WTC11 (cell line): ENCODE results near the gene WDR89. TPM values are rescaled to one million over a fixed set of nuclear protein-coding genes. Genes with fewer than 3 reads are reported as not detected.

Experiments used
- ATAC-seq: fragments of 200-7000 bp; cut with Tn5 transposase; 2 replicates; pipeline ENCODE4 v1.10.0; 2021; ENCODE audit warnings: mild to moderate bottlenecking, moderate library complexity
- CTCF ChIA-PET: fragments of 300-600 bp; sonication (Branson Sonifier 250); formaldehyde crosslinking; loops from one replicate; lab custom pipeline; 2021; ENCODE audit warnings: antibody characterized with exemption; lab: Charles Lee
- POLR2A ChIA-PET: fragments of 350-600 bp; sonication (Branson Sonifier 250); formaldehyde crosslinking; loops from one replicate; lab custom pipeline; 2021; ENCODE audit warnings: antibody characterized with exemption; lab: Charles Lee
- DNase-seq: peaks from one replicate; pipeline ENCODE4 v3.0.0; 2021; ENCODE audit warnings: low spot score
- H3K27ac Mint-ChIP-seq: 2 replicates; pipeline ENCODE4 v1.8.0; 2021; ENCODE audit warnings: mixed read lengths
- H3K27me3 Mint-ChIP-seq: 2 replicates; pipeline ENCODE4 v1.8.0; 2021; ENCODE audit warnings: low read depth, mild to moderate bottlenecking, moderate library complexity, mixed read lengths
- H3K36me3 Mint-ChIP-seq: 2 replicates; pipeline ENCODE4 v1.8.0; 2021; ENCODE audit warnings: mixed read lengths
- H3K4me1 Mint-ChIP-seq: 2 replicates; pipeline ENCODE4 v1.8.0; 2022; ENCODE audit warnings: mixed read lengths
- H3K4me3 Mint-ChIP-seq: 2 replicates; pipeline ENCODE4 v1.8.0; 2021; ENCODE audit warnings: mild to moderate bottlenecking, moderate library complexity, mixed read lengths
- H3K9me3 Mint-ChIP-seq: 2 replicates; pipeline ENCODE4 v1.8.0; 2021; ENCODE audit warnings: mixed read lengths
- CDX4 ChIP-seq: fragments of 250-450 bp; sonication (Bioruptor Pico); IDR thresholded peaks from 2 replicates; pipeline ENCODE4 v1.9.0; 2021; ENCODE audit warnings: moderate library complexity, mild to moderate bottlenecking, inconsistent platforms, borderline replicate concordance
- E2F5 ChIP-seq: sonication (generic); formaldehyde crosslinking; IDR thresholded peaks from 2 replicates; pipeline ENCODE4 v1.8.1; 2022; ENCODE audit warnings: mild to moderate bottlenecking, moderate library complexity, missing genetic modification reagents
- EMX1 ChIP-seq: fragments of 250-450 bp; sonication (Bioruptor Pico); IDR thresholded peaks from 2 replicates; pipeline ENCODE4 v1.8.0; 2021; ENCODE audit warnings: mild to moderate bottlenecking
- JAZF1 ChIP-seq: fragments of 250-450 bp; sonication (Bioruptor Pico); IDR thresholded peaks from 2 replicates; pipeline ENCODE4 v1.9.0; 2021; ENCODE audit warnings: moderate library complexity, mild to moderate bottlenecking, inconsistent platforms
- JUN ChIP-seq: sonication (generic); formaldehyde crosslinking; IDR thresholded peaks from 2 replicates; pipeline ENCODE4 v1.8.0; 2023; ENCODE audit warnings: mild to moderate bottlenecking, missing genetic modification reagents
- MAX ChIP-seq: sonication (generic); formaldehyde crosslinking; IDR thresholded peaks from 2 replicates; pipeline ENCODE4 v1.8.0; 2022; ENCODE audit warnings: mild to moderate bottlenecking, missing genetic modification reagents
- NFATC4 ChIP-seq: fragments of 250-450 bp; sonication (Bioruptor Pico); IDR thresholded peaks from 2 replicates; pipeline ENCODE4 v1.9.0; 2021; ENCODE audit warnings: mild to moderate bottlenecking
- NR1H2 ChIP-seq: sonication (generic); formaldehyde crosslinking; IDR thresholded peaks from 2 replicates; pipeline ENCODE4 v1.9.0; 2021; ENCODE audit warnings: mild to moderate bottlenecking, moderate library complexity, missing genetic modification reagents
- NR2C2 ChIP-seq: sonication (generic); formaldehyde crosslinking; IDR thresholded peaks from 2 replicates; pipeline ENCODE4 v1.8.0; 2022; ENCODE audit warnings: mild to moderate bottlenecking, missing genetic modification reagents
- NR3C1 ChIP-seq: sonication (generic); formaldehyde crosslinking; conservative IDR thresholded peaks from 2 replicates; pipeline ENCODE4 v1.8.1; 2023; ENCODE audit warnings: low read depth, mild to moderate bottlenecking, missing genetic modification reagents
- RELA ChIP-seq: sonication (generic); formaldehyde crosslinking; IDR thresholded peaks from 2 replicates; pipeline ENCODE4 v1.8.1; 2022; ENCODE audit warnings: missing genetic modification reagents, mild to moderate bottlenecking, borderline replicate concordance
- RORB ChIP-seq: fragments of 250-450 bp; sonication (Bioruptor Pico); IDR thresholded peaks from 2 replicates; pipeline ENCODE4 v1.9.0; 2021; ENCODE audit warnings: mild to moderate bottlenecking
- SOX15 ChIP-seq: fragments of 250-450 bp; sonication (Bioruptor Pico); IDR thresholded peaks from 2 replicates; pipeline ENCODE4 v1.9.0; 2021; ENCODE audit warnings: mild to moderate bottlenecking
- USF1 ChIP-seq: sonication (generic); formaldehyde crosslinking; IDR thresholded peaks from 2 replicates; pipeline ENCODE4 v1.8.0; 2022; ENCODE audit warnings: mild to moderate bottlenecking, missing genetic modification reagents
- ZBTB43 ChIP-seq: sonication (generic); formaldehyde crosslinking; IDR thresholded peaks from 2 replicates; pipeline ENCODE4 v1.8.1; 2023; ENCODE audit warnings: mild to moderate bottlenecking, missing genetic modification reagents
- ZMAT4 ChIP-seq: fragments of 250-450 bp; sonication (Bioruptor Pico); IDR thresholded peaks from 2 replicates; pipeline ENCODE4 v1.9.0; 2021; ENCODE audit warnings: mild to moderate bottlenecking
- total RNA-seq: library from RNA; stranded (reverse); gene quantifications from 3 replicates; pipeline ENCODE4 v1.2.3, GENCODE V29; 2021
- TF ChIP-seq, protein P1 (sequence below): sonication (generic); formaldehyde crosslinking; conservative IDR thresholded peaks from 2 replicates; pipeline ENCODE4 v1.8.1; 2023; ENCODE audit warnings: mild to moderate bottlenecking, low read depth, missing genetic modification reagents, moderate library complexity
- TF ChIP-seq, protein P2 (sequence below): sonication (generic); formaldehyde crosslinking; IDR thresholded peaks from 2 replicates; pipeline ENCODE4 v1.8.1; 2023; ENCODE audit warnings: mild to moderate bottlenecking, missing genetic modification reagents, moderate library complexity

The WDR89 gene
- total RNA-seq, 1 experiment from 2014 or later, result 27.5 TPM

DNA sequence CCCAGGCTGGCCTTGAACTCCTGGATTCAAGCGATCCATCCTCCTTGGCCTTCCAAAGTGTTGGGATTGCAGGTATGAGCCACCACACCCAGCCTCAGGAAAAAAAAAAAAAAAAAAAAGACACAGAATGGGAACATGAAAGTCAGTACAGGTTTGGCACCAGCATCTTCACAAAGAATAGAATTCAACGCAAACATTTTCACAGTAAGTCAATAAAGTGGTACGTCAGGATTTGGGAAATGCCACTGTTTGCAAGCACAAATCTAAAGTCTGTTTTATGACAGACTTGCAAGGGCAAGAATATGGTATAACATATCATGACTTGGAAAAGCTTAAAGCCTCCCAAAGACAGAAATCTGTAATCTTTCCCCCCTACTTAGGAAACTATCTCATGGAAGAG, 34.9 kb upstream of the WDR89 start (continued):
- TF ChIP-seq SOX15 (no peak), NR2C2 (CRISPR knock-in tag) (no peak), JUN (CRISPR knock-in tag) (no peak)
- TF ChIP-seq, all 79 proteins: peak for 0

DNA sequence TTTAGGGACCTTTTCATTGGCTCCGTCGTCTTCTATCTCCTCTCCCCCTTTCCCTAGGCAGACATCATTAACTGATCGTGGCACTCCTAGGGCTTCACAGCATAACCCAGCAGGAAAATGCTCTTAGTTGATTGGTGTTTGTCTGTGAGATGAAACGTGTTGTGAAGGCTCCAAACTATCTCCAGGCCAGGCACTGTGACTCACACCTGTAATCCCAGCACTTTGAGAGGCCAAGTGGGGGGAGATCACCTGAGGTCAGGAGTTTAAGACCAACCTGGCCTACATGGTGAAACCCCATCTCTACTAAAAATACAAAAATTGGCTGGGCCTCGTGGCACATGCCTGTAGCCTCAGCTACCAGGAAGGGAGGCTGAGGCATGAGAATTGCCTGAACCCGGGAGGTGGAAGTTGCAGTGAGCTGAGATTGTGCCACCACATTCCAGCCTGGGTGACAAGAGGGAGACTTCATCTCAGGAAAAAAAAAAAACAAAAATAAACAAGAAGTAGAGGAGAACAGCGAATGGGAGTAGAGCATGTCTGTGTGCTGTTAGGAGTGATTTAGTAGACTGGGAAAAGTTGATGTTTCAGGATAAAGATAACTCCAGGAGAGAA, 32.3 kb upstream of the WDR89 start:
- Mint-ChIP-seq H3K4me1 (no peaks in the 10 kb centered on the region), H3K36me3 (no peaks in the 10 kb centered on the region), H3K9me3 (no peaks in the 10 kb centered on the region), H3K27ac (no peak overlapping the region), H3K4me3 (no peak overlapping the region), H3K27me3 (no peaks in the 10 kb centered on the region)
- ChIA-PET POLR2A (no interaction called here), CTCF (no interaction called here)
- DNase-seq (no peak), ATAC-seq (no peak)
- no peak for TF ChIP-seq NR3C1 (CRISPR knock-in tag)
- TF ChIP-seq, protein P1, sequence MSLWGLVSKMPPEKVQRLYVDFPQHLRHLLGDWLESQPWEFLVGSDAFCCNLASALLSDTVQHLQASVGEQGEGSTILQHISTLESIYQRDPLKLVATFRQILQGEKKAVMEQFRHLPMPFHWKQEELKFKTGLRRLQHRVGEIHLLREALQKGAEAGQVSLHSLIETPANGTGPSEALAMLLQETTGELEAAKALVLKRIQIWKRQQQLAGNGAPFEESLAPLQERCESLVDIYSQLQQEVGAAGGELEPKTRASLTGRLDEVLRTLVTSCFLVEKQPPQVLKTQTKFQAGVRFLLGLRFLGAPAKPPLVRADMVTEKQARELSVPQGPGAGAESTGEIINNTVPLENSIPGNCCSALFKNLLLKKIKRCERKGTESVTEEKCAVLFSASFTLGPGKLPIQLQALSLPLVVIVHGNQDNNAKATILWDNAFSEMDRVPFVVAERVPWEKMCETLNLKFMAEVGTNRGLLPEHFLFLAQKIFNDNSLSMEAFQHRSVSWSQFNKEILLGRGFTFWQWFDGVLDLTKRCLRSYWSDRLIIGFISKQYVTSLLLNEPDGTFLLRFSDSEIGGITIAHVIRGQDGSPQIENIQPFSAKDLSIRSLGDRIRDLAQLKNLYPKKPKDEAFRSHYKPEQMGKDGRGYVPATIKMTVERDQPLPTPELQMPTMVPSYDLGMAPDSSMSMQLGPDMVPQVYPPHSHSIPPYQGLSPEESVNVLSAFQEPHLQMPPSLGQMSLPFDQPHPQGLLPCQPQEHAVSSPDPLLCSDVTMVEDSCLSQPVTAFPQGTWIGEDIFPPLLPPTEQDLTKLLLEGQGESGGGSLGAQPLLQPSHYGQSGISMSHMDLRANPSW (CRISPR knock-in tag), result no peak
- no peak for TF ChIP-seq JAZF1 (CRISPR knock-in tag)
- no peak for TF ChIP-seq NR1H2 (CRISPR knock-in tag)
- TF ChIP-seq, protein P2, sequence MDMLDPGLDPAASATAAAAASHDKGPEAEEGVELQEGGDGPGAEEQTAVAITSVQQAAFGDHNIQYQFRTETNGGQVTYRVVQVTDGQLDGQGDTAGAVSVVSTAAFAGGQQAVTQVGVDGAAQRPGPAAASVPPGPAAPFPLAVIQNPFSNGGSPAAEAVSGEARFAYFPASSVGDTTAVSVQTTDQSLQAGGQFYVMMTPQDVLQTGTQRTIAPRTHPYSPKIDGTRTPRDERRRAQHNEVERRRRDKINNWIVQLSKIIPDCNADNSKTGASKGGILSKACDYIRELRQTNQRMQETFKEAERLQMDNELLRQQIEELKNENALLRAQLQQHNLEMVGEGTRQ (CRISPR knock-in tag), result no peak
- no peak for TF ChIP-seq ZBTB43 (CRISPR knock-in tag)
- no peak for TF ChIP-seq MAX (CRISPR knock-in tag)
- TF ChIP-seq NR2C2 (CRISPR knock-in tag), result no peak
- no peak for TF ChIP-seq RELA (CRISPR knock-in tag)
- TF ChIP-seq CDX4 (CRISPR knock-in tag), result no peak
- no peak for TF ChIP-seq ZMAT4 (CRISPR knock-in tag)
- no peak for TF ChIP-seq RORB (CRISPR knock-in tag)
- TF ChIP-seq NFATC4 (CRISPR knock-in tag), result no peak

DNA sequence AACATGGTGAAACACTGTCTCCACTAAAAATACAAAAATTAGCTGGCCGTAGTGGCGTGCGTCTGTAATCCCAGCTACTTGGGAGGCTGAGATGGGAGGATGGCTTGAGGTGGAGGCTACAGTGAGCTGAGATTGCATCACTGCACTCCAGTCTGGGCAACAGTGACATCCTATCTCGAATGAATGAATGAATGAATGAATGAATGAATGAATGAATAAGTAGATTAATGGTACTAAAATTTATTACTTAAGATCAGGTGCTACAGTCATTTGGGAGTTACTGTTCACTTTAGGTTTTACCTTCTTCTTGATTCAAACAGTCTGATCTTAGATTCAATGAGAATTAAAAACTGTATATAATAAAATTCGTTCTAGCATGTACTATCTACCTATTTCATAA, 31.6 kb upstream of the WDR89 start:
- Mint-ChIP-seq H3K9me3 (no peaks in the 10 kb centered on the region), H3K27me3 (no peaks in the 10 kb centered on the region), H3K4me1 (no peaks in the 10 kb centered on the region), H3K27ac (no peak overlapping the region), H3K36me3 (no peaks in the 10 kb centered on the region), H3K4me3 (no peak overlapping the region)
- DNase-seq (no peak), ATAC-seq (no peak)
- ChIA-PET POLR2A (no interaction called here), CTCF (no interaction called here)
- TF ChIP-seq E2F5 (no peak), EMX1 (CRISPR knock-in tag) (no peak), USF1 (no peak)
